Activated T-helper 1 cell treated with anti-CD3 and anti-CD28 coated beads, Interleukin-2, amount 50 U/mL, for 16 hours (primary cell): ENCODE results near the gene SGPP1.
"Not testable (repeated sequence)": the region's sequence is repeated elsewhere in the genome, so short reads cannot be mapped to it uniquely, and the experiment has no call there.

Source experiments
- DNase-seq, 2 donors: peaks; one replicate each; pipeline ENCODE4 v3.0.0-alpha.2; 2020; ENCODE audit warnings: low read depth in 1 of 2, low spot score in 1 of 2

Gene SGPP1, protein sequence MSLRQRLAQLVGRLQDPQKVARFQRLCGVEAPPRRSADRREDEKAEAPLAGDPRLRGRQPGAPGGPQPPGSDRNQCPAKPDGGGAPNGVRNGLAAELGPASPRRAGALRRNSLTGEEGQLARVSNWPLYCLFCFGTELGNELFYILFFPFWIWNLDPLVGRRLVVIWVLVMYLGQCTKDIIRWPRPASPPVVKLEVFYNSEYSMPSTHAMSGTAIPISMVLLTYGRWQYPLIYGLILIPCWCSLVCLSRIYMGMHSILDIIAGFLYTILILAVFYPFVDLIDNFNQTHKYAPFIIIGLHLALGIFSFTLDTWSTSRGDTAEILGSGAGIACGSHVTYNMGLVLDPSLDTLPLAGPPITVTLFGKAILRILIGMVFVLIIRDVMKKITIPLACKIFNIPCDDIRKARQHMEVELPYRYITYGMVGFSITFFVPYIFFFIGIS

DNA sequence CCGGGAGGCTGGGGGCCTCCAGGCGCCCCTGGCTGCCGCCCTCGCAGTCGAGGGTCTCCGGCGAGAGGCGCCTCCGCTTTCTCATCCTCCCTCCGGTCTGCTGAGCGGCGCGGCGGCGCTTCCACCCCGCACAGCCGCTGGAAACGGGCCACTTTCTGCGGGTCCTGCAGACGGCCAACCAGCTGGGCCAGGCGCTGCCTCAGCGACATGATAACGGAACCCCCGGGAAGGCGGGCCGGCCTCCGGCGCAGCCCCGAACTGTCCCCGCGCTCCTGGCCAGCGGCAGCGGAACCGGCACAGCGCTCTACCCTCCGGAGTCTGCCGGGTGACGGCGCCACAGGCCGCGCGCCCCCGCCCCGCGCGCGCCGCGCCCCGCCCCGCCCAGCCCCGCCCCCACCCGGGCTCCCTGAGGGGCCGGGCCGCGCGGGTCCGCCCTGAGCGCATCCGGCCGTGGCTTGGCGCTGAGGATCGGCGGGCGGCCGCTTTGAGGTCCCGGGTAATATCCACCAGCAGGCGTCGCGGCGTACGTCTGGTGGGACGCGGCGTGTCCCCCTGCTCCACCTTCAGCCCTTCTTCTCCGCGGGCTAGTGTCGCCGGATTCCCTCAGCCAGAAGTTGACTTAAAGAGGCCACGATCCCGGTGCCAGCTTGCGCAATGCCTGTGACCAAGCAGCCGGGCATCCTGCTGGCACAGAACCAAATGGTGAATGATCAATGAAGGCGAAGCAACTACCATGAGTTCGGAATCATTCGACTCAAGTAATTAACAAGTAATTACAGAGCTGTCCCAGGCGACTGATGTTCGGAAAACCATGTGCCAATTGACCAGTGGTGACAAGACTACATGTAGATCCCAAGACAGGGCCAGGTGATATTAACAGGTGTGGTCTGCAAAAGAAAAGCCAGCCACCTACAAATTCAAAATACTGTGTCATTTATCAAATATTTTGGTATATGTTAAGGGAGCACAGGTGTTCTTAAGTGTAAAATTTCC is at the start of gene SGPP1:
SGPP1 (minus strand) TSS at position 330 of the 993 bp plus-strand sequence; CDS start at position 209, 121 bp downstream.
- DNase-seq, result peak; percentile 50 to 67

DNA sequence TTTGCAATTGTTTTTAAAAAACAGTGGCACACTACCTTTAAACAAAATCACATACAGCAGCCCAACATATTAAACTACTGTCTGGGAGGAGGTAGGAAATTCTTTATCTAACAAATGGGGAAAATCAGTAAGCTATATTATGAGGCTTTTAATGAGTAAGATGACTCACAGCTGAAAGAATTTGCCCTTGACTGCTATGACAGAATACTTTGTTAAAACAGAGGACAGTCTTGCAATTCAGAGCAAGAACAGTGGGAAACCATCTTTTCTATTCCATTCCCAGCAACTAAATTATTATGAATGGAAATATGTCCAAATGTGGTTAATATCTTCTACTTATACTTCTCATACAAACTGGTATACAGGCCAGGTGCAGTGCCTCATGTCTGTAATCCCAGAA is 49.2 kb upstream of the SGPP1 start:
- DNase-seq, result no peak

DNA sequence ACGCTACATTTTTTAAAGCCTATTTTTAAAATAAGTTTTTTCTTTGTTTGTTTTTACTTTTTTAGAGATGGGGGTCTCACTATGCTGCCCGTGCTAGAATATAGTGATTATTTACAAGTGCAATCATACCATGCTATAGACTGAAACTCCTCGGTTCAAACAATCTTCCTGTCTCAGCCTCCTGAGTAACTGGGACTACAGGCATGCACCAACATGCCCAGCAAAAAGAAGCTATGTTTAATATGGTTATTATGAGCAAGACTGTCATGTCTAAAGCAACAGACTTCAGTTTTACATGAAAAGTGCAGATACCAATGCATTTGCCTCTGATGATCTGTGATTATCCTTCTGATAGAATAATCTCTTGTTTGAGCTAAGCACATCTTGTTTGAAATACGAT is 45.6 kb upstream of the SGPP1 start:
- DNase-seq, result no peak

DNA sequence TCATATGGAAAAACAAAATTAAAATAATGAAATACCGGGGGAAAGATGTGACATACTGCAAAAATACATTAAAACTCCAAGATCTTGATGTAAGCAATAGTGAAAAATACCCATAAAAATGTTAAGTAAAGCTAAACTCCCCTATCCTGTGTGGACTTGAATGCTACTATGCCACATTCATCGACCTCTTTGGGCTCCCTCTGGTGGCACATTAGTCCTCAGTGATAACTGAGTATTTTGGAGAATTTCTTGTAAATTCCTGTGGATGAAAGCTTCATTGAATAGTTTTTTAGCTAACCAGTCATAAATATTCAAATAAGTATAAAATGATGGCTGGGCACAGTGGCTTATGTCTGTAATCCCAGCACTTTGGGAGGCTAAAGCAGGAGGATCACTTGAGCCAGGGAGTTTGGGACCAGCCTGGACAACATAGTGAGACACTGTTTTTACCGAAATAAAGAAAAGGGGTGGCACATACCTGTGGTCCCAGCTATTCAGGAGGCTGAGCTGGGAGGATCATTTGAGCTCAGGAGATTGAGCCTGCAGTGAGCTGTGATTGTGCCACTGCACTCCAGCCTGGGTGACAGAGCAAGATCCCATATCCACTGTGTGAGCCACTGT is 42.4 kb upstream of the SGPP1 start:
- DNase-seq, result peak in 1 of 2 donors; percentile 9

DNA sequence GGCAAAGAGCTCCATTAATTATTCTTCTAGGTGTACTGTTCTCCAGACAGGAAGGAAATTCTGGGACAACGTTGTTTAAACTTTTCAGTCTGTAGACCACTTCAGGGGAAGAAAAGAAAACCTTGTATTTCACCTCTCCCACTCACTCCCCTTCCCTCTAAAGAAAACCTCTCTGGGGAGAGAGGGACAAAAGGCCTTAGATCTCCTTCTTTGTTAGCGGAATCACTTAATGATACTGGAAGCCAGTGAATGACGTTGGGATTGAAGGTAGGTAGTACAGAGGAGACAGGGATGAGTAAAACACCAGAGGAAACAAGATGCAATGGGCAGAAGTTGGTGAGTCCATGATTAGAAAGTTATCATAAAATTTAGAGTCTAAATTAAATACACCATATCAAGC is 38.7 kb upstream of the SGPP1 start:
- no peak for DNase-seq

DNA sequence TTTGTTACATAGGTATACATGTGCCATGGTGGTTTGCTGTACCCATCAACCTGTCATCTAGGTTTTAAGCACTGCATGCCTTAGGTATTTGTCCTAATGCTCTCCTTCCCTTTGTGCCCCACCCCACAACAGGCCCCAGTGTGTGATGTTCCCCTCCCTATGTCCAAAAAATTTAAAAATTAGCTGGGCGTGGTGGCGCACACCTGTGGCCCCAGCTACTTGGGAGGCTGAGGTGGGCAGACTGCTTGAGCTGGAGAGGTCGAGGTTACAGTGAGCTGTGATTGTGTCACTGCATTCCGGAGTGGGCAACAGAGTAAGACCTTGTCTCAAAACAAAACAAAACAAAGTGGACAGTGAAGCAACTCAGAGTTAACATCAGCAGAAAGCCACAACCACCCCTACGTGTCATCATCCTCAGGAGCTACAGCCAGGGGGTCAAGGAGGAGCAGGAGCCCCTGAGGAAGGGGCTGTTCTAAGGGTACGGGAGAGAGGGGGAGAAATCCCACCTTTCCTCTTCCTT is 36.8 kb upstream of the SGPP1 start:
- DNase-seq, result no peak

DNA sequence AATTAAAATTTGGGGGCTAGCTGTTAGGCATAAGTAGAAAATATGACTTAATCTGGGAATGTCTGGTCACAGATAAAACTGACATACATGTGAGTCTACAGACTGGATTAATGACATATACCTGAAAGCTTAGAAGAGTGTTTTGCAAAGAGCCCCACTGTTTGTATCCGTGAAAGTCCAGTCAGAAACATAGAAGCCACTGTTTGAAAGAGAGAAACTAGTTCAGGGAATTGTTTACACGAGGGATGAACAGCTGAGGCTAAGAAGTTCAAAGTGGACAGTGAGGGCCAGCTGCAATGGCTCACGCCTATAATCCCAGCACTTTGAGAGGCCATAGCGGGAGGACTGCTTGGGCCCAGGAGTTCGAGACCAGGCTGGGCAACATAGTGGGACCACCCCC is 36.2 kb upstream of the SGPP1 start:
- DNase-seq, result no peak

DNA sequence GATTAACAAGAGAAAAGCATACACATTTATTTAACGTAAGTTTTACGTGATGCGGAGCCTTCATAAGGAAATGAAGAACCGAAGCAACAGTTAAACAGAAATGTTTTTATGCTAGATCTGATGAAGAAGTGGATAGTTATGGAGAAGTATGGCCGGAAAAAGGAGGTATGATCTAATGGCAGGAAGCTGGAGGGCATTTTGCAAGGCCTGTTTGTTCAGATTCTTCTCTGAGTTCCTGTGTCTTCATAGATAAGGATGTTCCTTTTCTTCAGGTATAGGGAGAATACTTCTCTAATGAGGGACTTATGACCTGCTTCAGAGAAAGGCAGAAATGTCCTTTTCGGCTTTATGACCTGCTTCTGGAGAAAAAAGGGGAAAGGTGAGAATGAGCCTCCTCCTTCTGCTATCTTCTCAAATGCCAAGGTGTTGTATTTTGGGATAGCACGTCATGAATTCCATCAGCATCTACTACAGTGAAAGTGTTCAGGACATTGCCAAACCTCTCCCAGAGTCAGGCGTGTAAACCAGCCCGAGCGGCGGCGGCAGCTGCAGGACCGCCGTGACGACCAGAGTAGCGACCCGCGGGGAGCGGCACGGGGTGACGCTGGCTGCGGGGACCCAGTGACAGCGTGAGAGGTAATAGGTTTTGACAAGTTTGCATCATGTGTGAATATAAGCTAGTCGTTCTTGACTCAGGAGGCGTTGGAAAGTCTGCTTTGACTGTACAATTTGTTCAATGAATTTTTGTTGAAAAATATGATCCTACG is 33.7 kb upstream of the SGPP1 start:
- no peak for DNase-seq

DNA sequence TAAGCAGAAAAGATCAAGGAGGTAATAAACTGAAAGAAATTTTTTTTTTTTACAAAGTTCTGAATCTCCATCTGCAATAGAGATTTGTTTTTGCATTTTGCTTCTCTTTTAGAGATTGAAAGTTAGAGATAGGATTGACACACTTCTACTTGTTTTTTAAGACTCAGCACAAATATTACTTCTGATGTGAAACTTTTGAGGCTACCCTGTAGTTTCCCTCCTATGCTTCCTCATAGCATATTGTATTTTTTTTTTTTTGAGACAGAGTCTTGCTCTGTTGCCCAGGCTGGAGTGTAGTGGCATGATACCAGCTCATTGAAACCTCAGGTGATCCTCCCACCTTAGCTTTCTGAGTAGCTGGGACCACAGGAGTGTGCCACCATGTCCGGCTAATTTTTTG is 32.1 kb upstream of the SGPP1 start:
- DNase-seq, result no peak

DNA sequence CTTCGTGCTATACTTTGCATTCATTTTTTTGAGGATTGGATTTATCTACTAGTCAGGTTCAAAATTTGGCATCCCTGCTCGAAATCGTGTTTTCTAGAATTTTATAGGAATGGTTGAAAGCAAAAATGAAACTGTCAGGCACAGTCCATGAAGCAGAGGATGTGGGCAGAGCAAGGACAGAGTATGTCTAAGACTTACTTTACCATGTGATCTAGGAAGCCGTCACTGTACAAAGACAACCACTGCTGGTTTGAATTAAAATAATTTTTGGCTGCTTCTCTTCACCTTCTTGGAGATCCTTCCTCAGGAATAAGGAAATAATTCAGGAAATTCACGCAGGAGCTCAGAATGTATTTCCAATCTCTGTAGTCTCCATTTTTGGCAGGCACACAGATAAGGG is 31.6 kb upstream of the SGPP1 start:
- no peak for DNase-seq

DNA sequence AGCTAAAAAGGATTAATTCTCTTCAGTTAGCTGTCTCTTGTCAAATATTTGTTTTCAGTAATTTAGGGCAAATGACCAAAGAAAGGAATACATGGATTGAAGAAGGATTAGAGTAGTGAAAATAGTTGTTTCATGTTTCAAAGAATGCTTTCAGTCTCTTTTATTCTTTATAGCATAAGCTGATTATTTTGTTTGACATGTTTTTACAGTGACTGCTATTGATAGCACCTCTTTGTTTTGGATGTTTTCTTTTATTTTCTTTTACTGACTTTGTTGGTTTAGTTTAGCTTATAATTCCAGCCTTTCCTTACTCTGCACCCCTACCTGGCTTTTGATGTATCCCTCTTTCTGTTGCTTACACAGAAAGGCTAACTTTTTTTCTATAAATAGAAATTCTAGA is 29.3 kb upstream of the SGPP1 start:
- no peak for DNase-seq

DNA sequence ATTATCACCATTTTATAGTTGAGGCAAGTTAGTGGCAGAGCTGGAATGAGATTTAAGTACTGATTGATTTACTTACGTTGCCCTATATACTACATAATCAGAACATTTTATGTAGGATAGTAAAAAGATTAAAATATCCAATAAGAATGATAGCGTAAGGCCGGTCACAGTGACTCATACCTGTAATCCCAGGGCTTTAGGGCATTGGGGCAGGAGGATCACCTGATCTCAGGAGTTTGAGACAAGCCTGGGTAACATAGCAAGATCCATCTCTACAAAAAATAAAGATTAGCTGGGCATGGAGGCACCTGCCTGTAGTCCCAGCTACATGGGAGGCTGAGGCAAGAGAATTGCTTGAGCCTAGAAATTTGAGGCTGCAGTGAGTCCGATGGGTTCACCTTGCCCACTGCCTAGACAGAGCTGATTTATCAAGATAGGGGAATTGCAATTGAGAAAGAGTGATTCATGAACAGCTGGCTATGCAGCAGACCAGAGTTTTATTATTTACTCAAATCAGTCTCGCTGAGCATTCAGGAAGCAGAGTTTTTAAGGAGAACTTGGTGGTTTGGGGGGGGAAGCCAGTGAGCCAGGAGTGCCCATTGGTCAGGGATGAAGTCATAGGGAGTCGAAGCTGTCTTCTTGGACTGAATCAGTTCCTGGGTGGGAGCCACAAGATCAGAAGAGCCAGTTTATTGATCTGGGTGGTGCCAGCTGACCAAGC is 24.7 kb upstream of the SGPP1 start:
- DNase-seq, result no peak

DNA sequence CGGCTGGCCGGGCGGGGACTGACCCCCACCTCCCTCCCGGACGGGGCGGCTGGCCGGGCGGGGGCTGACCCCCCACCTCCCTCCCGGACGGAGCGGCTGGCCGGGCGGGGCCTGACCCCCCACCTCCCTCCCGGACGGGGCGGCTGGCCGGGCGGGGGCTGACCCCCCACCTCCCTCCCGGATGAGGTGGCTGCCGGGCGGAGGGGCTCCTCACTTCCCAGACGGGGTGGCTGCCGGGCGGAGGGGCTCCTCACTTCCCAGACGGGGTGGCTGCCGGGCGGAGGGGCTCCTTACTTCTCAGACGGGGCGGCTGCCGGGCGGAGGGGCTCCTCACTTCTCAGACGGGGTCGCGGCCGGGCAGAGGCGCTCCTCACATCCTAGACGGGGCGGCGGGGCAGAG is 23.2 kb upstream of the SGPP1 start:
- not testable (repeated sequence) for DNase-seq

DNA sequence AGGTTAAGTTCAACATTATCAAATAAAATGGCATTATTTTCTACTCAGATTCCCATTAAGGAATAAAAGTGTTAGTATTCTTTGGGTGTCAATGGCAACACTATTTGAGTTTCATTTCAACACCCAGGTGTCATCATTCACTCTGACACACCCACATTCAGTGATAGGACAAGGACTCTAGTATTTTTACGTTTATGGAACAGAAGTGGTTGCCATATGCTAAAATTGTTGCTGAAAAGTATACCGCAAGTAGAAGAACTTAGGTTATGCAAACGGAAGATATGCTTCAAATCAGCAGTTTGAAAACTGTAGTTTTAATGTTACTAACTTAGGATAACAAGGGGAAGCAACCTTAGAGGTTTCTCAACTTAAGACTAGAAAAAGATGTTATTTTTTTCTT is 20.0 kb upstream of the SGPP1 start:
- no peak for DNase-seq

DNA sequence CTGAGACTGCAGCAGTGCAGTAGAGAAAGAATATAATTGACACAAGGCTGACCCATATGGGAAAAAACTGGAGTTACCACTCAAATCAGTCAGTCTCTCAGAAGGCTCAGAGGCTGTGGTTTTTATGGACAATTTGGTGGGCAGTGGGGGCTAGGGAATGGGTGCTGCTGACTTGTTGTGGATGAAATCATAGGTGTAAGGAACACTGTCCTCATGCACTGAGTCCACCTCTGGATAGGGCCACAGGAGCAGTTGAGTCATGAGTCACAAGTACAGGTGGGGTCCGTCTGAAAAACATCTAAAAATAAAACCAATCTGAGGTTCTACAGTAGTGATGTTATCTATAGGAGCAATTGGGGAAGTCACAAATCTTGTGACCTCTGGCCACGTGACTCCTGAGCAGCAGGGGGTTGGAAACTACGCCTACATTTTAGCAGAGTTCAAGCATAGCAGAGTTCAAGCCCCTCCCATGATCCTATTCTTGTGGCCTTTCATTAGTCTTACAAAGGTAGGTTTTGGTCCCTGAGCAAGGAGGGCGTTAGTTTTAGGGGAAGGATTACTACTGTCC is 18.1 kb upstream of the SGPP1 start:
- DNase-seq, result no peak

DNA sequence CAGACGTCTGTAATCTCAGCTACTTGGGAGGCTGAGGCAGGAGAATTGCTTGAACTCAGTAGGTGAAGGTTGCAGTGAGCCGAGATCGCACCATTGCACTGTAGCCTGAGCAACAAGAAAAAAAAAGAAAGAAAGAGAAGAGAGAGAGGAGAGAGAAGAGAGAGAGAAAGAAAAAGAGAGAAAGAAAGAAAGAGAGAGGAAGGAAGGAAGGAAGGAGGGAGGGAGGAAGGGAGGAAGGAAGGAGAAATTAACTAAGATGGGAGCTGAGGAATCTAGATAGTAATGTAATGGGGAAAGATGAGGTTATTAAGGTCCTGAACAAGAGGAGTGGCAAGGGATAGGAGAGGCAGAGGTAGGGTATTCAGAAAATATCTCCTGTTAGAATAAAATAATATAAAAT is 17.4 kb upstream of the SGPP1 start:
- no peak for DNase-seq

DNA sequence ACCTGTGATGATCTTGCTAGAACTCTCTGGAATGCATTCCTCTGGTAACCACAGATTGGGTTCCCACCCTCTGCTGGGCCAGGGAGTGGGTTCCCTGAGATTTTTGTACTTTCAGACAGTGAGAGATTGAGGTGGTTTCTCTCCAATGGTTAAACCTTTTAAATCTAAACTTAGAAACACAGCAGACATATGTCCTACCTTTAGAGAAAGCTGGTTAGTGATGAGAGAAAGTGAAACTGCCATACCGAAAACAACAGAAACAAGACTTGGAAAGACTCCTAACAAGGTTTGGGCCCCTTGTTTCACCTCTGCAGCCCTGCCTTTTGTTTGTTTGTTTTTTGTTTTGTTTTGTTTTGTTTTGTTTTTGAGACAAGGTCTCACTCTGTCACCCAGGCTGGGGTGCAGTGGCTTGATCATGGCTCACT is 9.7 kb upstream of the SGPP1 start:
- no peak for DNase-seq

DNA sequence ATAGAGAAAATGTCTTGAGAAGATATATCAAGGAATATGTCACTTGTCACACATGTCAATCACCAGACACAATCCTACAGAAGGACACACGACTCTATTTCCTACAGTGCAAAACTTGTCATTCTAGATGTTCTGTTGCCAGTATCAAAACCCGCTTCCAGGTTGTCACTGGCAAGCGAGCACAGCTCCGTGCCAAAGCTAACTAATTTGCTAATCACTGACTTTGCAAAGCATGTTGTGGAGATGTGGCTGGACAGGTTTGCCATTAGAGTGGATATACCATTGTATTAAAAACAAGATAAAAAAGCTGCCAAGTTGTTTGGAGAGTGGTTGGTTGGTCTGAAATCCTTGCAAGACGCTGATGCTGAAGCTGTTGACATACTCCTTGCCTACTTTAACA is 7.9 kb upstream of the SGPP1 start:
- DNase-seq, result no peak

DNA sequence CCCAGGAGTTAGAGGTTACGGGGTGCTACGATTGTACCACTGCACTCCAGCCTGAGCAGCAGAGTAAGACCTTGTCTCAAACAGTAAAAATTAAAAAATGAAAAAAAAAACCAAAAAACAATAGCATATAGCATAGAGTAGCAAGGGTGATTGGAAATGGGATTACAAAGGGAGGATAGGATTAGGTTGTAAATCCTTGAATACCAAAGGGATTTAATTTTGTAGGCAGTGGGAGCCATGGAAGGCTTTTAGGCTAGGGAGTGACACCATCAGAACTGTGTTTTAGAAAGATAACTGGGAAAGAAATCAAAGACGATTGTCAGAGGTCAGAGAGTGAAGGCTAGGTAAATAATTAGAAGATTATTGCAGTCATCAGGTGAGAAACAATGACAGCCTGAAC is 2.8 kb upstream of the SGPP1 start:
- DNase-seq, result no peak
